Left renal cortex interstitium (tissue), 4 donors: ENCODE measurements around the gene VASH1. TPM values are rescaled to one million over a fixed set of nuclear protein-coding genes. Genes with fewer than 3 reads are reported as not detected.

ENCODE experiments used
- DNase-seq, 4 donors: peaks; one replicate each; pipeline ENCODE4 v3.0.0-alpha.2; 2013; ENCODE audit warnings: low read depth in 4 of 4, low spot score in 2 of 4, missing footprints in 1 of 4
- polyA plus RNA-seq, 4 donors: library from polyadenylated mRNA; unstranded; fragments of 120-200 nt; gene quantifications; one replicate each; pipeline ENCODE4 v1.2.1, GENCODE V29; 2013; ENCODE audit not compliant: insufficient read length in 4 of 4

Gene VASH1
- polyA plus RNA-seq, 4 donors, result 29.3 to 44.6 (median 37.0) TPM

DNA sequence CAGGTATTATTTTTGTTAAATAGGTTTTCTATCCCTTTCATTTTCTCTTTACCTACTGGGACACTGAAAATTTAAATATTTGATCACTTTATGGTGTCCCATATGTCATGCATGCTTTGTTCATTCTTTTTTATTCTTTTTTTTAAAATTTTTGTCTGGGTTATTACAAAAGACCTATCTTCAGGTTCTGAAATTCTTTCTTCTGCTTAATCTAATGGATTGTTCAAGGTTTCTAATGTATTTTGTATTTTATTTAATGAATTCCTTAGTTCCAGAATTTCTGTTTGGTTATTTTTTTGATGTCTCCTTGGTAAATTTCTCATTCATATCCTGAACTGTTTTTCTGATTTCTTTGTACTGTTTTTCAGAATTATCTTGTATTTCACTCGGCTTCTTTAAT lies 20.2 kb upstream of the VASH1 start:
- DNase-seq, result no peak

DNA sequence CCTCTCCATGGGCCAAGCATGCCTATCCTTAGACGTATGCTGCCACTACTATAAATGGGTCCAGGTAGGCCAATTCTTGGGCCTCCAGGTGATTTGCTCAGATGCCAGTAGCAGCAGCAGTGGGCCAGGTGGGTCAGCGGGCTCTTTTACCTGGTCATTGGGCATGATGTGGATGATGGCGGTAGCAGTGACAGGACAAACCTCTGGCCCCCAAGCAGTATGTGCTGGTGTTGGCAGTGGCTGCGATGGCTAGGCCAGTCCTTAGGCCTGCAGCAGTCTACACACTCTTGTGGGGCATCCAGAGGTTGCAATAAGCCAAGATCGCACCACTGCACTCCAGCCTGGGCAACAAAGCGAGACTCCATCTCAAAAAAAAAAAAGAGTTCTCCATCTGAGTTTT lies 19.1 kb upstream of the VASH1 start:
- no peak for DNase-seq

DNA sequence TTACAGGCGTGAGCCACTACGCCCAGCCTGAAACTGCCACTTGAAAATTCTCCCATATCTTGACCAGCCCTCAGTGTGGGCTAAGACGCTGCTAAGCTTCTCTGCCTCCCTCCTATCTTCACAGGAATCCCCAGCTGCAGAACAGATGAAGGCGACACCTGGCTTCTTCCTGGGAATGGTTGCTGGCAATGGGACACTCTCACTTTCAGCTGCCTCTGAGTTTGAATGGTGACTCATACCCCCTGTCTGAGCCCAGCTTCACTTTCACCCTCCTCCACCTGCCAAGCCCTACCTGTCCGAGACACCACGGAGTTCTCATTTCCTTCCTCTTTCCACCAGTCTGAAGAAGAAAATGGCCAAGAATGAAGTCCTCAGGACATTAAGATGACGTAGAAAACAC lies 18.3 kb upstream of the VASH1 start:
- DNase-seq, result no peak

DNA sequence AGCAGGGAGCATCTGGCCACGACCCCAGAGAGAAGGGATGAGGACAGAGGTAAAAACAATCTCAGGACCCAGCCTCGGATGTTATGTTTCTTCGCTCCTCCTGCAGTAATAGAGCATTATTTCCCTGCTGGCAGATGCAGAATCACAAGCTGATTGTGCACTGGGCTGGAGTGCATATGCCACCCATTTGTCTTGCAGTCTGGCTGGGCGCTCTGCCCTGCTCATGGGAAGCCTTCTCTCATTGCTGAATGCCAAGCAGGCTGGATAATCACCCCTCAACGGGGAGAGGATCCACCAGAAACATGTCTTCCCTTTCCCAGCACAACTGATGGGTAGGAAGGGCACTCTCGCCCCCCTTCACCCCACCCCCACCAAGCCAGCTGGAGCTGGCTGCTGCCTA lies 8.5 kb upstream of the VASH1 start:
- DNase-seq, result no peak

- no peak for DNase-seq
Observed at GRCh38 chr14:76753541-76754198, 7.6 kb upstream of the VASH1 start.

GRCh38 chr14:76754586-76754985 lies 6.7 kb upstream of the VASH1 start:
- DNase-seq, result no peak

DNA sequence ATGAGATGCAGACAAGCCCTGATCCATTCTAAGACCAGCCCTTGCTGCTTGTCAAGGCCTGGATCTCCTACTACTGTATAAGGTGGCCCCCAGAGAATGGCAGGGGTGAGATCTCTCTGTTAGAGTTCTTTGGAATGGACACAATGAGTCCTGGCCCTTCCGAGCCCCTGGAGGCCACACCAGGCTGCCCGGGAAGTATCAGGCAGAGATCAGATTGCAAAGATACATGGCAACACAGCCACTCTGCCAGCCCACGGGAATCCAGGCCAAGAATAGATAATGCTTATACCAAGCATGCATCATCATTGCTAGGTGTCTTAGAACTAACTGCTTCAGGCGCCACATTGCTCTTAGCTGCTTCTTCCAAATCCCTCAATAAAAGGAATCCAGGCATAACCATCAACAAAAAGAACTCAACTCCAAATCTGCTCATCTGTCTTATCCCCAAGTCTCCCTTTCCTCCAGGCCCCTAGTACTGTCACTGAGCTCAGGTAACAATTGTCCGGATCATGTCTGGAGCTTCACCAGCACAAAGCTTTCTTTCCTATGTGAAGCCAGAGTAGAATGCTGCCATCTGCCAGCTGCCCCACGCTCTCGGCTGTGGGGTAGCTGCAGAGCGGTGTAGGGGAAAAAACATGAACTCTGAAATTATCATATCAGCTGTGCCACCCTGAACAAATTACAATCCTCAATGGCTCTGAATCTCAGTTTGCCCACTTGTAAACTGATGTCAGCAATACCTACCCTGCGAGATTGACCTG lies 5.5 kb upstream of the VASH1 start:
- no peak for DNase-seq

- no peak for DNase-seq
Observed at GRCh38 chr14:76756371-76756750, 4.9 kb upstream of the VASH1 start.

- no peak for DNase-seq
Observed at GRCh38 chr14:76759589-76759988, 1.7 kb upstream of the VASH1 start.

GRCh38 chr14:76760331-76761135 lies 735 bp upstream of the VASH1 start:
- DNase-seq, result no peak

DNA sequence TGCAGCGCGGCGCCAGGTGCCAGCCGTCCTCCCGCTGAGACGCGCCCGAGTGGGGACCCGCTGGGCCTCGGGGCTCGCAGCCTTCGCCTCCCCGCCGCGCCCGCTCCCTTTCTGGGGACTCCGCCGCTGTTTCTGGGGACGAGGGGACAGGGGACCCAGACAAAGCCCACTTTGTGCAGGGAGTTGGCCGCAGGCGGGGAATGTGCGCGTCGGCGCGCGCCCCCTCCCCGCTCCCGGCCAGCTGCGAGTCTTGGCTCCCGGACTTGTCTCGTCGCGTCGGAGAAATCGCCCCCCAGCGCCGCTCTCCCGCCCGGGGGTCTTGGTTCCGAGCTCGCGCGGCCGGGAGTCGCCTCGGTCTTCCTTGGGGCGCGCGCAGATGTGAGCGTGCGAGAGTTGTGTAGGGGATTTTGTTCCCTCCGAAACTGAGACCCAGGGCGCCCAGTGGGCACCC lies 717 bp downstream of the VASH1 start:
- DNase-seq, result peak in 1 of 4 donors; percentile 23

DNA sequence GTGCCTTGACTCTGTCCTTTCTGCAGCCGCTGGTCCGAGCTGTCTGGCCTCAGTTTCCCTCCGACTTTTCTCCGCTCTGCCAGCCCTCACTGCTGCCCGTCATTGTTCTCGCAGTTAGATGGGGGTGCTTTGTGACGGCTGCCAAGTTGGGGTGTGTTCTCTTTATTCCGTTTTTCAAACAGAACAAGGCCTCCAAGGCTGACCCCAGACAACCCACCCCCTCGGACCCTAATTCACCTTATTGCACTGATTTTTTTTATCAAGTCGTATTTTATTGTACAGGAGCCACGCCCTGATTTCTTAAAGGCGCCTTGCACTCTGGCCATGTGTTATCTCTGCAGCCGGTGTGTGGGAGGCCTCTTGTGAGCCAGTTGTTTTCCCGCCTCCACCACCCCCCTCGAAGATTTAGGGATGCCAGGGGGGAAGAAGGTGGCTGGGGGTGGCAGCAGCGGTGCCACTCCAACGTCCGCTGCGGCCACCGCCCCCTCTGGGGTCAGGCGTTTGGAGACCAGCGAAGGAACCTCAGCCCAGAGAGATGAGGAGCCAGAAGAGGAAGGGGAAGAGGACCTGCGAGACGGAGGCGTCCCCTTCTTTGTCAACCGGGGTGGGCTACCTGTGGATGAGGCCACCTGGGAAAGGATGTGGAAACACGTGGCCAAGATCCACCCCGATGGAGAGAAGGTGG lies 1.3 kb downstream of the VASH1 start:
- DNase-seq, result no peak

GRCh38 chr14:76763096-76764041 lies 2.1 kb downstream of the VASH1 start:
- no peak for DNase-seq

GRCh38 chr14:76765461-76765931 lies 4.2 kb downstream of the VASH1 start:
- DNase-seq, result no peak

GRCh38 chr14:76767681-76768656 lies 6.7 kb downstream of the VASH1 start:
- peak in 1 of 4 donors; percentile 23 for DNase-seq

DNA sequence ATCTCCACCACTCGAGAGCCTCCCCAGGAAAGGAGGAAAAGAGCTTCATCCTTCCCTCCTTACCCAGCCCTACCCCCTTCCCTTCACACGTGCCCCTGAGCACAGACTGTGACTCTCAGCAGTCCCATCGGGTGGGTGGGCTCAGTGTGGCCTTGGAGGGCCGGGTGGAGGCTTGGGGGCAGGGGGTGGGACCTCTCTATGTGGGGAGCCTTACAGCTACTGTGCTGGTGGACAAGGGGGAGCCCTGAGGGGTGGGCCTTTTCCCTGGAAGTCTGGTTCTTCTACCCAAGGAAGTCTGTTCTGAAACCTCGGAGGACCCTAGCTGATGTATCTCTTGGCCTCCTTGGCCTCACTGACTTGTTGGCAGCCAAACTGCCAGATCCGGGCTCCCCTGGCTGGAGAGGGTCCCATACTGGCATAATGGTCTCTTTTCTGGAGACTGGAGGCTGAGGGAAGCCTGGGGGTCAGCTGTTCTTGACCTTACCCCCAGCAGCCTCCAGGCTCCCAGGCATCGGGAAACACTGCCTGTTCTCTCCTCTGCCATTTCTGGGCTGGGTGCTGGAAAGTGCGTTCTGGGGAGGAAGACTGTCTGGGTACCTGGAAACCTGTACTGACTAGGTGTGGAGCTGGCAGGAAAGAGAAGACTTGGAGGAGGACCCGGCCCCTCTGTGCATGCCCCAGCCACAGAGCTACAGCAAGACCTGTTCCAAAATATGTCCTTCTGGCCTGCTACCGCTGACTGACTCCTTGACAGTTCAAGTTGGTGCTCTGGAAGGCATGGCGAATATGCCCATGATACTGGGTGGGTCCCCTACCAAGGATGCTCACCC lies 7.6 kb downstream of the VASH1 start:
- no peak for DNase-seq

DNA sequence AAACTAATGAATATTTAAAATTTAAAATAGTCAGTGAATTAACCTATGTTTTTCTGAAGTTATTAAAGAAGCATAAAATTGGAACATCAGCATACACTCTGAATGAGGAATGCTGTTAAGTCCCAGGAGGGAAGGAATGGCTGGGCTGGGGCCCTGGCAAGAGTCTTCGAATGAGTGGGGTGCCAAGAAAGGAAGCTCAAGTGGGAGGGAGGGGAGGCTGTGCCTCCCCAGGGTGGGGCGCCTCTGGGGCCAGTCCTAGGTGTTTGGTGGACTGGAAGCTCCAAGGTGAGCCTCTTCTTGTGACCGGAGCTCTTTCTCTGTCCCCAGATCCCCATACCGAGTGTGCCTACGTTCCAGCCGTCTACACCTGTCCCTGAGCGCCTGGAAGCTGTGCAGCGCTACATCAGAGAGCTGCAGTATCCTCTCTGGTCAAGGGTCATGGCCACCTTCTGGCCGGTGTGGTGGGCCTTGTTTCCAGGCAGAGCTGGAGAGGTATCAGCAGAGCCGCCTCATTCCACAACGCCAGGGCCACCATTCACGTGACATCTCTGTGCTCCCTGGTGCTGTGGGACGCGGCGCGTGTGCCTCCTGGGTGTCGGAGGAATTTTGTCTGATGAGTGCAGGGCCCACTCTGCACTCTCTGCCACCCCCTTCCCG lies 8.5 kb downstream of the VASH1 start:
- no peak for DNase-seq
